ENCODE data around the gene SLC43A2.
A peak's percentile ranks its signal among the peaks of the same experiment; 100 is the strongest.

SLC43A2 gene

GRCh38 chr17:1643293-1643998, 14.8 kb upstream of the SLC43A2 start:
- DNase-seq: no peak

- no peak for DNase-seq
These were observed 12.4 kb upstream of the SLC43A2 start for GRCh38 chr17:1641065-1641403.

- peak; percentile 17 for DNase-seq
These were observed 11.9 kb upstream of the SLC43A2 start for GRCh38 chr17:1640329-1641064.

GRCh38 chr17:1639549-1640180, 11.0 kb upstream of the SLC43A2 start:
- DNase-seq: no peak

GRCh38 chr17:1638624-1639300, 10.1 kb upstream of the SLC43A2 start:
- DNase-seq: no peak

GRCh38 chr17:1638171-1638590, 9.5 kb upstream of the SLC43A2 start:
- no peak for DNase-seq

GRCh38 chr17:1636732-1637285, 8.2 kb upstream of the SLC43A2 start:
- DNase-seq: no peak

GRCh38 chr17:1635675-1636465, 7.2 kb upstream of the SLC43A2 start:
- no peak for DNase-seq

GRCh38 chr17:1634841-1635650, 6.4 kb upstream of the SLC43A2 start:
- no peak for DNase-seq

GRCh38 chr17:1630662-1631061, 2.0 kb upstream of the SLC43A2 start:
- no peak for DNase-seq

GRCh38 chr17:1629504-1630310, 1.1 kb upstream of the SLC43A2 start:
- DNase-seq: no peak

- peak; percentile 90 for DNase-seq
These were observed 346 bp upstream of the SLC43A2 start for GRCh38 chr17:1628856-1629503.

GRCh38 chr17:1627182-1627981, 1.3 kb downstream of the SLC43A2 start:
- DNase-seq: no peak

- no peak for DNase-seq
These were observed 2.3 kb downstream of the SLC43A2 start for GRCh38 chr17:1626333-1626732.

GRCh38 chr17:1625581-1625980, 3.1 kb downstream of the SLC43A2 start:
- DNase-seq: no peak

GRCh38 chr17:1625053-1625452, 3.6 kb downstream of the SLC43A2 start:
- no peak for DNase-seq

GRCh38 chr17:1624650-1625049, 4.0 kb downstream of the SLC43A2 start:
- DNase-seq: no peak

- DNase-seq: no peak
These were observed 5.5 kb downstream of the SLC43A2 start for GRCh38 chr17:1623057-1623630.
